ENCODE data around the gene COA3. TPM values are rescaled to one million over a fixed set of nuclear protein-coding genes. Genes with fewer than 3 reads are reported as not detected.

Gene COA3
- total and polyA plus RNA-seq, 4 donors = 62.3 to 294 (median 103) TPM

DNA sequence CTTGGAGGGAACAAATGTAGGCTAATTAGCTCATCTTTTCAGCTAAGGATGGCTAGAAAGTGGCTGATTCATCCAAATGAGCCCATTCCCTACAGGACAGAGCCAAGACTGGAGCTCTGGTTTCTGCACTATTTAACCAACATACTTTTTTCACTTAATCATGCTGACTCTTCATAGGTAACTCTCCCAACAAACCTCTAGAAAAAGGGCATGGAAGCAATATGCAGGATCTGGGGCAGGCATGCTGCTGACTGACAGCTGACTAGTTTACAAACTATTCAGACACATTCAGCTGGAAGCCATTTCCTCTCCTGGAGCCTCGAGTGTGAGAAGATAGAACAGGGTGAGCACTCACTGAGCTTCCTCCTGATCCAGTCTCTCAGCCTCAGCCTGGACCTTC, 19.4 kb upstream of the COA3 start:
- Histone ChIP-seq H3K36me3 (ENCODE audit: control insufficient read depth in 4 of 4, insufficient read depth in 3 of 4, low read depth in 1 of 4, low read length in 3 of 4) (peaks cover 6 to 74% (median 56%) of the 10 kb centered on the region in 4 donors), H3K27ac (ENCODE audit: low read depth in 1 of 2, low read length in 2 of 2) (no peak overlapping the region), H3K4me3 (ENCODE audit: low read depth in 1 of 3, low read length in 3 of 3) (no peak overlapping the region), H3K27me3 (ENCODE audit: control insufficient read depth in 4 of 4, insufficient read depth in 4 of 4, low read length in 3 of 4) (no peaks in the 10 kb centered on the region), H3K9ac (ENCODE audit: low read depth in 1 of 2, low read length in 2 of 2) (no peak overlapping the region), H3K4me1 (ENCODE audit: control insufficient read depth in 4 of 4, insufficient read depth in 4 of 4, low read length in 3 of 4) (peaks cover 0 to 4% (median 0%) of the 10 kb centered on the region in 4 donors), H3K9me3 (ENCODE audit: control insufficient read depth in 4 of 4, low read length in 3 of 4) (no peaks in the 10 kb centered on the region)
- no peak for DNase-seq (ENCODE audit: low spot score)
- TF ChIP-seq RXRA (IDR thresholded peaks at IDR 0.05) (no peak), JUND (IDR thresholded peaks at IDR 0.05) (no peak), NR2F2 (IDR thresholded peaks at IDR 0.05) (no peak), EGR1 (IDR thresholded peaks at IDR 0.05; ENCODE audit: low read depth in 2 of 2) (no peak), YY1 (IDR thresholded peaks at IDR 0.05) (no peak), FOXA1 (IDR thresholded peaks at IDR 0.05) (no peak), GABPA (IDR thresholded peaks at IDR 0.05 in 1 of 2, conservative IDR thresholded peaks at IDR 0.05 in 1 of 2) (no peak), TAF1 (conservative IDR thresholded peaks at IDR 0.05) (no peak), RAD21 (IDR thresholded peaks at IDR 0.05) (no peak), HNF4A (conservative IDR thresholded peaks at IDR 0.05) (no peak), SP1 (IDR thresholded peaks at IDR 0.05) (no peak), HNF4G (IDR thresholded peaks at IDR 0.05) (no peak)
- TF ChIP-seq, protein P1, sequence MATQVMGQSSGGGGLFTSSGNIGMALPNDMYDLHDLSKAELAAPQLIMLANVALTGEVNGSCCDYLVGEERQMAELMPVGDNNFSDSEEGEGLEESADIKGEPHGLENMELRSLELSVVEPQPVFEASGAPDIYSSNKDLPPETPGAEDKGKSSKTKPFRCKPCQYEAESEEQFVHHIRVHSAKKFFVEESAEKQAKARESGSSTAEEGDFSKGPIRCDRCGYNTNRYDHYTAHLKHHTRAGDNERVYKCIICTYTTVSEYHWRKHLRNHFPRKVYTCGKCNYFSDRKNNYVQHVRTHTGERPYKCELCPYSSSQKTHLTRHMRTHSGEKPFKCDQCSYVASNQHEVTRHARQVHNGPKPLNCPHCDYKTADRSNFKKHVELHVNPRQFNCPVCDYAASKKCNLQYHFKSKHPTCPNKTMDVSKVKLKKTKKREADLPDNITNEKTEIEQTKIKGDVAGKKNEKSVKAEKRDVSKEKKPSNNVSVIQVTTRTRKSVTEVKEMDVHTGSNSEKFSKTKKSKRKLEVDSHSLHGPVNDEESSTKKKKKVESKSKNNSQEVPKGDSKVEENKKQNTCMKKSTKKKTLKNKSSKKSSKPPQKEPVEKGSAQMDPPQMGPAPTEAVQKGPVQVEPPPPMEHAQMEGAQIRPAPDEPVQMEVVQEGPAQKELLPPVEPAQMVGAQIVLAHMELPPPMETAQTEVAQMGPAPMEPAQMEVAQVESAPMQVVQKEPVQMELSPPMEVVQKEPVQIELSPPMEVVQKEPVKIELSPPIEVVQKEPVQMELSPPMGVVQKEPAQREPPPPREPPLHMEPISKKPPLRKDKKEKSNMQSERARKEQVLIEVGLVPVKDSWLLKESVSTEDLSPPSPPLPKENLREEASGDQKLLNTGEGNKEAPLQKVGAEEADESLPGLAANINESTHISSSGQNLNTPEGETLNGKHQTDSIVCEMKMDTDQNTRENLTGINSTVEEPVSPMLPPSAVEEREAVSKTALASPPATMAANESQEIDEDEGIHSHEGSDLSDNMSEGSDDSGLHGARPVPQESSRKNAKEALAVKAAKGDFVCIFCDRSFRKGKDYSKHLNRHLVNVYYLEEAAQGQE (IDR thresholded peaks at IDR 0.05) = no peak
- TF ChIP-seq, protein P2, sequence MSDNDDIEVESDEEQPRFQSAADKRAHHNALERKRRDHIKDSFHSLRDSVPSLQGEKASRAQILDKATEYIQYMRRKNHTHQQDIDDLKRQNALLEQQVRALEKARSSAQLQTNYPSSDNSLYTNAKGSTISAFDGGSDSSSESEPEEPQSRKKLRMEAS (IDR thresholded peaks at IDR 0.05) = no peak
- WGBS = 75% methylated on average over 1 of the region's 1 CpG

DNA sequence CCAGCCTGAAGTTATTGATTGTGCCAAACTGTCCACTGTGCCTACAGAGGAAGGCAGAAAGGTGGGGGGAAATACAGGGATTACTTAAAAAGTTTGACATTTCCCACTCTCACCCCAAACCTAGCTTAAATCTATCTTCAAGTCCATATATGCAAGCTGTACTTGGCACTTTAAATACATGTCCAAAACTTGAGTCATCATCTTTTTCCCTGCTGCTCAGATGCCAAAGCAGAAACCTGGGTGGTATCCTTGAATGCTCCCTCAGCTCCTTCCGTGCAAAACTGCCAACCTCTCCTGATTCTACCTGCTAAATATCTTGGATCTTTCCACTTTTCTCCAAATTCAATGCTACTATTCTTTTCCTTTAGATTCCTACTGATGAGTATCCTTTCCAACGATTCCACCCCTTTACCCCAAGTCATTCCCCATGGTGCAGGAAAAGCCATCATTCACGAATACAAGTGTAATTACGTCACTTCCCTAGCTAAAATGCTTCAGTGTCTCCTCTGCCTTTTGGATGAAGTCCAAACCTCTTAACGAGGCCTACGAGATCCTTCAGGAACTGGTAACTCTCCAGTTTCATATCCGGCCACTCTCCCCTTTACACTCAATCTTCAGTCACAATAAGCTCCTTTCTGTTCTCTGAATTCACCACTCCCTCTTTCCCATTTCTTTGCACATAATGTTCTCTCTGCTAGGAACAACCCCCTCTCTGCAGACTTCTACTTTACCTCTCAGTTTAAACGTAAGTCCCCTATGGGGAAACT, 16.3 kb upstream of the COA3 start:
- no peak for DNase-seq (ENCODE audit: low spot score)
- H3K9ac ChIP-seq (ENCODE audit: low read depth in 1 of 2, low read length in 2 of 2) = no peak overlapping the region
- H3K4me1 ChIP-seq (ENCODE audit: control insufficient read depth in 4 of 4, insufficient read depth in 4 of 4, low read length in 3 of 4) = no peaks in the 10 kb centered on the region
- peaks cover 7 to 73% (median 57%) of the 10 kb centered on the region in 4 donors for H3K36me3 ChIP-seq (ENCODE audit: control insufficient read depth in 4 of 4, insufficient read depth in 3 of 4, low read depth in 1 of 4, low read length in 3 of 4)
- H3K27me3 ChIP-seq (ENCODE audit: control insufficient read depth in 4 of 4, insufficient read depth in 4 of 4, low read length in 3 of 4) = no peaks in the 10 kb centered on the region
- no peak overlapping the region for H3K27ac ChIP-seq (ENCODE audit: low read depth in 1 of 2, low read length in 2 of 2)
- TF ChIP-seq, protein P3, sequence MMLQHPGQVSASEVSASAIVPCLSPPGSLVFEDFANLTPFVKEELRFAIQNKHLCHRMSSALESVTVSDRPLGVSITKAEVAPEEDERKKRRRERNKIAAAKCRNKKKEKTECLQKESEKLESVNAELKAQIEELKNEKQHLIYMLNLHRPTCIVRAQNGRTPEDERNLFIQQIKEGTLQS (IDR thresholded peaks at IDR 0.05) = no peak
- no peak for TF ChIP-seq RAD21 (IDR thresholded peaks at IDR 0.05)
- TF ChIP-seq, protein P4, sequence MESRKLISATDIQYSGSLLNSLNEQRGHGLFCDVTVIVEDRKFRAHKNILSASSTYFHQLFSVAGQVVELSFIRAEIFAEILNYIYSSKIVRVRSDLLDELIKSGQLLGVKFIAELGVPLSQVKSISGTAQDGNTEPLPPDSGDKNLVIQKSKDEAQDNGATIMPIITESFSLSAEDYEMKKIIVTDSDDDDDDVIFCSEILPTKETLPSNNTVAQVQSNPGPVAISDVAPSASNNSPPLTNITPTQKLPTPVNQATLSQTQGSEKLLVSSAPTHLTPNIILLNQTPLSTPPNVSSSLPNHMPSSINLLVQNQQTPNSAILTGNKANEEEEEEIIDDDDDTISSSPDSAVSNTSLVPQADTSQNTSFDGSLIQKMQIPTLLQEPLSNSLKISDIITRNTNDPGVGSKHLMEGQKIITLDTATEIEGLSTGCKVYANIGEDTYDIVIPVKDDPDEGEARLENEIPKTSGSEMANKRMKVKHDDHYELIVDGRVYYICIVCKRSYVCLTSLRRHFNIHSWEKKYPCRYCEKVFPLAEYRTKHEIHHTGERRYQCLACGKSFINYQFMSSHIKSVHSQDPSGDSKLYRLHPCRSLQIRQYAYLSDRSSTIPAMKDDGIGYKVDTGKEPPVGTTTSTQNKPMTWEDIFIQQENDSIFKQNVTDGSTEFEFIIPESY (IDR thresholded peaks at IDR 0.05) = no peak
- TF ChIP-seq FOXA2 (IDR thresholded peaks at IDR 0.05) = no peak
- no peak for TF ChIP-seq SP1 (IDR thresholded peaks at IDR 0.05)
- no peak for TF ChIP-seq NR2F2 (IDR thresholded peaks at IDR 0.05)
- TF ChIP-seq, protein P5, sequence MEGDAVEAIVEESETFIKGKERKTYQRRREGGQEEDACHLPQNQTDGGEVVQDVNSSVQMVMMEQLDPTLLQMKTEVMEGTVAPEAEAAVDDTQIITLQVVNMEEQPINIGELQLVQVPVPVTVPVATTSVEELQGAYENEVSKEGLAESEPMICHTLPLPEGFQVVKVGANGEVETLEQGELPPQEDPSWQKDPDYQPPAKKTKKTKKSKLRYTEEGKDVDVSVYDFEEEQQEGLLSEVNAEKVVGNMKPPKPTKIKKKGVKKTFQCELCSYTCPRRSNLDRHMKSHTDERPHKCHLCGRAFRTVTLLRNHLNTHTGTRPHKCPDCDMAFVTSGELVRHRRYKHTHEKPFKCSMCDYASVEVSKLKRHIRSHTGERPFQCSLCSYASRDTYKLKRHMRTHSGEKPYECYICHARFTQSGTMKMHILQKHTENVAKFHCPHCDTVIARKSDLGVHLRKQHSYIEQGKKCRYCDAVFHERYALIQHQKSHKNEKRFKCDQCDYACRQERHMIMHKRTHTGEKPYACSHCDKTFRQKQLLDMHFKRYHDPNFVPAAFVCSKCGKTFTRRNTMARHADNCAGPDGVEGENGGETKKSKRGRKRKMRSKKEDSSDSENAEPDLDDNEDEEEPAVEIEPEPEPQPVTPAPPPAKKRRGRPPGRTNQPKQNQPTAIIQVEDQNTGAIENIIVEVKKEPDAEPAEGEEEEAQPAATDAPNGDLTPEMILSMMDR (IDR thresholded peaks at IDR 0.05; ENCODE audit: low read depth, low read length, missing input control) = no peak
- TF ChIP-seq, protein P1 (IDR thresholded peaks at IDR 0.05) = no peak
- TF ChIP-seq TAF1 (conservative IDR thresholded peaks at IDR 0.05) = no peak
- H3K9me3 ChIP-seq (ENCODE audit: control insufficient read depth in 4 of 4, low read length in 3 of 4) = no peaks in the 10 kb centered on the region
- no peak overlapping the region for H3K4me3 ChIP-seq (ENCODE audit: low read depth in 1 of 3, low read length in 3 of 3)
- WGBS = 82% methylated on average over 8 of the region's 8 CpGs
